Smooth muscle cell (in vitro differentiated cells): ENCODE data around the gene SH3BGRL2. TPM values are rescaled to one million over a fixed set of nuclear protein-coding genes. Genes with fewer than 3 reads are reported as not detected.

Source experiments
- DNase-seq: peaks from one replicate; lab custom pipeline; 2025; ENCODE audit not compliant: unreplicated experiment; lab: John Stamatoyannopoulos, UW
- H2AFZ ChIP-seq: fragments of 200-600 bp; sonication (generic); 2 replicates; pipeline ENCODE4 v1.6.0; 2016; ENCODE audit warnings: antibody characterized with exemption, low read depth, mild to moderate bottlenecking
- H3F3A ChIP-seq: fragments of 200-600 bp; sonication (generic); 2 replicates; pipeline ENCODE4 v1.6.0; 2017; ENCODE audit warnings: antibody characterized with exemption, low read depth
- H3K27ac ChIP-seq: fragments of 200-600 bp; sonication (generic); 2 replicates; pipeline ENCODE4 v1.5.1; 2016; ENCODE audit warnings: low read depth, mild to moderate bottlenecking
- H3K27me3 ChIP-seq: fragments of 200-600 bp; sonication (generic); 2 replicates; pipeline ENCODE4 v1.6.1; 2016; ENCODE audit warnings: low read depth, mild to moderate bottlenecking
- H3K36me3 ChIP-seq: fragments of 200-600 bp; sonication (generic); 2 replicates; pipeline ENCODE4 v1.5.1; 2016; ENCODE audit warnings: low read depth
- H3K4me1 ChIP-seq: fragments of 200-600 bp; sonication (generic); 2 replicates; pipeline ENCODE4 v1.5.1; 2016; ENCODE audit warnings: low read depth
- H3K4me2 ChIP-seq: fragments of 200-600 bp; sonication (generic); 2 replicates; pipeline ENCODE4 v1.6.0; 2016; ENCODE audit warnings: mild to moderate bottlenecking
- H3K4me3 ChIP-seq: fragments of 200-600 bp; sonication (generic); 2 replicates; pipeline ENCODE4 v1.5.1; 2016; ENCODE audit warnings: mild to moderate bottlenecking
- H3K79me2 ChIP-seq: fragments of 200-600 bp; sonication (generic); 2 replicates; pipeline ENCODE4 v1.6.0; 2016; ENCODE audit warnings: low read depth, mild to moderate bottlenecking
- H3K9ac ChIP-seq: fragments of 200-600 bp; sonication (generic); 2 replicates; pipeline ENCODE4 v1.6.0; 2016; ENCODE audit warnings: low read depth
- H3K9me3 ChIP-seq: fragments of 200-600 bp; sonication (generic); replicated peaks from 2 replicates; pipeline ENCODE4 v1.5.1; 2016; ENCODE audit warnings: low read depth
- H4K20me1 ChIP-seq: fragments of 200-600 bp; sonication (generic); 2 replicates; pipeline ENCODE4 v1.6.0; 2016; ENCODE audit warnings: low read depth
- CTCF ChIP-seq: fragments of 200-600 bp; sonication (generic); IDR thresholded peaks from 2 replicates; pipeline ENCODE4 v1.5.1; 2017; ENCODE audit warnings: borderline replicate concordance, mild to moderate bottlenecking, antibody characterized with exemption; ENCODE audit not compliant: insufficient read depth, poor library complexity, severe bottlenecking
- WGBS: methylation state at CpG from one replicate; pipeline ENCODE4 v1.1.7; 2016; ENCODE audit warnings: low lambda C conversion rate; 5-methylcytosine and 5-hydroxymethylcytosine counted together
- polyA plus RNA-seq: library from polyadenylated mRNA; unstranded; fragments of >200 nt; fragmentation: Nextera tagmentation; extraction: Ambion mirVana; gene quantifications from 2 replicates; pipeline ENCODE4 v1.2.1, GENCODE V29; 2016
- total RNA-seq: library from RNA; depleted of rRNA; stranded (reverse); fragments of >200 nt; gene quantifications from 2 replicates; pipeline ENCODE4 v1.2.3, GENCODE V29; 2014

The SH3BGRL2 gene
- total and polyA plus RNA-seq, 2 experiments from 2014 or later: 4.5 to 15.1 TPM

GRCh38 chr6:79665725-79666551 lies 34.8 kb downstream of the SH3BGRL2 start:
- Histone ChIP-seq H3F3A (no peaks in the 10 kb centered on the region), H4K20me1 (no peaks in the 10 kb centered on the region), H3K9me3 (no peaks in the 10 kb centered on the region), H3K27ac (no peak overlapping the region), H3K4me1 (peaks cover 15% of the 10 kb centered on the region), H3K4me2 (no peak overlapping the region), H3K9ac (no peak overlapping the region), H3K27me3 (no peaks in the 10 kb centered on the region), H3K4me3 (no peak overlapping the region), H2AFZ (no peak overlapping the region), H3K79me2 (peaks cover 4% of the 10 kb centered on the region), H3K36me3 (no peaks in the 10 kb centered on the region)
- WGBS: 60% methylated on average over 4 of the region's 4 CpGs
- no peak for DNase-seq
- no peak for TF ChIP-seq CTCF

DNA sequence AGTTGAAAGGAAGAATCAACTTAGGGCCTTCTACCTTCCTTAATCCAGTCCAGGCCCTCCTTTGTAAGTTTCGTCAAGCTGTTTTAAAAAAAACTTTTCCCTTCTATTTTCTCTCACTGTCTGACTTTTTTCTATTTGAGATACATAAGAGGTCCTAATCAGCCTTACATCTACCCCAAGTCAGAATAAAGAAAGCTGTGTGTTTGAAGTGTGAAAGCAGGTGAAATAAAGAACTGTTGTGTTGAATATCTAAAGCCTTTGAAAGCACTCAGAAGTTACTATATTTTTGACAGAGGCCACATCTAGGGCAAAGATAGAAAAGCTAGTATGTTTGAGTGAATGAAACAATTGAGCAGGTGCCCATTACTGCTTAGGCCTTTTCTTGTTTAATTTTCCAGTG lies 35.5 kb downstream of the SH3BGRL2 start:
- H3K27me3 ChIP-seq: no peaks in the 10 kb centered on the region
- no peaks in the 10 kb centered on the region for H3K36me3 ChIP-seq
- no peaks in the 10 kb centered on the region for H4K20me1 ChIP-seq
- TF ChIP-seq CTCF: no peak
- H3K9ac ChIP-seq: no peak overlapping the region
- H3K4me1 ChIP-seq: peaks cover 15% of the 10 kb centered on the region
- H3F3A ChIP-seq: no peaks in the 10 kb centered on the region
- H3K9me3 ChIP-seq: no peaks in the 10 kb centered on the region
- H3K4me3 ChIP-seq: no peak overlapping the region
- no peak overlapping the region for H3K4me2 ChIP-seq
- H3K27ac ChIP-seq: no peak overlapping the region
- H3K79me2 ChIP-seq: peaks cover 4% of the 10 kb centered on the region
- DNase-seq: no peak
- no peak overlapping the region for H2AFZ ChIP-seq
- 96% methylated on average over 1 of the region's 1 CpG for WGBS

- no peak overlapping the region for H2AFZ ChIP-seq
- no peaks in the 10 kb centered on the region for H4K20me1 ChIP-seq
- H3K9ac ChIP-seq: no peak overlapping the region
- WGBS: 91% methylated on average over 5 of the region's 5 CpGs
- TF ChIP-seq CTCF: no peak
- no peak overlapping the region for H3K27ac ChIP-seq
- no peaks in the 10 kb centered on the region for H3K36me3 ChIP-seq
- H3K4me3 ChIP-seq: no peak overlapping the region
- H3K4me1 ChIP-seq: peaks cover 15% of the 10 kb centered on the region
- no peaks in the 10 kb centered on the region for H3K9me3 ChIP-seq
- no peaks in the 10 kb centered on the region for H3F3A ChIP-seq
- H3K79me2 ChIP-seq: peaks cover 4% of the 10 kb centered on the region
- DNase-seq: no peak
- H3K27me3 ChIP-seq: no peaks in the 10 kb centered on the region
- no peak overlapping the region for H3K4me2 ChIP-seq
Observed at GRCh38 chr6:79668381-79668780, 37.3 kb downstream of the SH3BGRL2 start.

- H3K9ac ChIP-seq: no peak overlapping the region
- no peak overlapping the region for H2AFZ ChIP-seq
- no peak for TF ChIP-seq CTCF
- H4K20me1 ChIP-seq: no peaks in the 10 kb centered on the region
- DNase-seq: no peak
- H3K36me3 ChIP-seq: no peaks in the 10 kb centered on the region
- H3K4me1 ChIP-seq: peaks cover 15% of the 10 kb centered on the region
- no peaks in the 10 kb centered on the region for H3F3A ChIP-seq
- no peaks in the 10 kb centered on the region for H3K9me3 ChIP-seq
- no peak overlapping the region for H3K4me3 ChIP-seq
- no peaks in the 10 kb centered on the region for H3K27me3 ChIP-seq
- H3K27ac ChIP-seq: no peak overlapping the region
- 93% methylated on average over 1 of the region's 1 CpG for WGBS
- H3K4me2 ChIP-seq: no peak overlapping the region
- peaks cover 4% of the 10 kb centered on the region for H3K79me2 ChIP-seq
Observed at GRCh38 chr6:79669766-79670165, 38.6 kb downstream of the SH3BGRL2 start.
